Panc1 (cell line): ENCODE results near the gene NCOA3. TPM values are rescaled to one million over a fixed set of nuclear protein-coding genes. Genes with fewer than 3 reads are reported as not detected.
A peak's percentile ranks its signal among the peaks of the same experiment; 100 is the strongest.

Source experiments
- ATAC-seq: fragments of 200-7000 bp; cut with Tn5 transposase; 2 replicates; pipeline ENCODE4 v1.9.1; 2020; ENCODE audit warnings: mild to moderate bottlenecking, moderate library complexity
- BruUV-seq: library from RNA; stranded (reverse); fragments of 400-500 nt; replicated peaks from 2 replicates; lab custom pipeline; 2021; lab: Mats Ljungman, UMichigan
- CTCF ChIA-PET: fragments of 300-600 bp; sonication (Branson Sonifier 250); formaldehyde crosslinking; loops from one replicate; lab custom pipeline; 2022; ENCODE audit warnings: antibody characterized with exemption; lab: Charles Lee
- POLR2A ChIA-PET: fragments of 300-600 bp; sonication (Branson Sonifier 250); formaldehyde crosslinking; loops from one replicate; lab custom pipeline; 2022; ENCODE audit warnings: antibody characterized with exemption; lab: Charles Lee
- DNase-seq: peaks from one replicate; pipeline ENCODE4 v3.0.0-alpha.2; 2010; ENCODE audit warnings: low read depth, low spot score
- H3K27ac ChIP-seq: 2 replicates; pipeline ENCODE4 v1.5.1; 2011; ENCODE audit warnings: mild to moderate bottlenecking, low read length, inconsistent platforms
- H3K27me3 ChIP-seq: fragments of 200-500 bp; sonication (Bioruptor generic); 2 replicates; pipeline ENCODE4 v1.6.0; 2014; ENCODE audit warnings: low read length, inconsistent platforms; ENCODE audit not compliant: control insufficient read depth, insufficient read depth
- H3K36me3 ChIP-seq: fragments of 200-500 bp; sonication (Bioruptor generic); 2 replicates; pipeline ENCODE4 v1.5.1; 2014; ENCODE audit warnings: inconsistent platforms, mild to moderate bottlenecking, low read length, moderate library complexity; ENCODE audit not compliant: control insufficient read depth, insufficient read depth
- H3K4me1 ChIP-seq: 2 replicates; pipeline ENCODE4 v1.5.1; 2011; ENCODE audit warnings: inconsistent platforms, mild to moderate bottlenecking, low read length, moderate library complexity; ENCODE audit not compliant: control insufficient read depth, insufficient read depth
- H3K4me3 ChIP-seq, 2 experiments: 2 replicates each; pipeline ENCODE4 v1.5.1; 2011 to 2012; ENCODE audit warnings: low read depth in 2 of 2, low read length in 2 of 2, mild to moderate bottlenecking in 2 of 2, inconsistent platforms in 1 of 2, moderate library complexity in 1 of 2
- H3K9me3 ChIP-seq: fragments of 200-500 bp; sonication (Bioruptor generic); 2 replicates; pipeline ENCODE4 v1.5.1; 2014; ENCODE audit warnings: low read depth, mild to moderate bottlenecking, inconsistent platforms, low read length, moderate library complexity; ENCODE audit not compliant: control insufficient read depth, insufficient read depth
- POLR2AphosphoS5 ChIP-seq: IDR thresholded peaks from 2 replicates; pipeline ENCODE4 v1.6.1; 2012; ENCODE audit warnings: mild to moderate bottlenecking, low read depth, low read length, moderate library complexity
- REST ChIP-seq, 2 experiments: IDR thresholded peaks; 2 replicates each; pipeline ENCODE4 v1.6.1; 2011 to 2012; ENCODE audit warnings: low read depth in 2 of 2, control low read depth in 1 of 2, low read length in 1 of 2, mild to moderate bottlenecking in 1 of 2, moderate library complexity in 1 of 2; ENCODE audit not compliant: insufficient read depth in 1 of 2
- SIN3A ChIP-seq: IDR thresholded peaks from 2 replicates; pipeline ENCODE4 v1.6.1; 2012; ENCODE audit warnings: low read depth, mild to moderate bottlenecking, low read length, moderate library complexity, borderline replicate concordance; ENCODE audit not compliant: insufficient read depth
- TCF7L2 ChIP-seq: IDR thresholded peaks from 2 replicates; pipeline ENCODE4 v1.6.1; 2011; ENCODE audit warnings: mild to moderate bottlenecking, low read depth, low read length, inconsistent platforms
- in situ Hi-C: cut with HindIII; loops from 2 replicates; pipeline ENCODE4 v1.10.0; 2016; ENCODE audit warnings: low sequenced_read_pairs, low pct_unique_long_range_greater_than_20kb
- intact Hi-C: fragments of 100-400 bp; cut with micrococcal nuclease; formaldehyde crosslinking; loops from one replicate; pipeline ENCODE4 v1.10.0; 2022; ENCODE audit not compliant: unreplicated experiment
- total RNA-seq: library from RNA; stranded (reverse); gene quantifications from one replicate; pipeline ENCODE4 v1.2.1, GENCODE V29; 2021; ENCODE audit not compliant: unreplicated experiment
- TF ChIP-seq, protein P1 (sequence below): fragments of 450-650 bp; IDR thresholded peaks from 2 replicates; pipeline ENCODE4 v1.5.1; 2017; ENCODE audit warnings: mild to moderate bottlenecking

Gene NCOA3
- total RNA-seq, 1 experiment from 2014 or later, result 47.7 TPM

DNA sequence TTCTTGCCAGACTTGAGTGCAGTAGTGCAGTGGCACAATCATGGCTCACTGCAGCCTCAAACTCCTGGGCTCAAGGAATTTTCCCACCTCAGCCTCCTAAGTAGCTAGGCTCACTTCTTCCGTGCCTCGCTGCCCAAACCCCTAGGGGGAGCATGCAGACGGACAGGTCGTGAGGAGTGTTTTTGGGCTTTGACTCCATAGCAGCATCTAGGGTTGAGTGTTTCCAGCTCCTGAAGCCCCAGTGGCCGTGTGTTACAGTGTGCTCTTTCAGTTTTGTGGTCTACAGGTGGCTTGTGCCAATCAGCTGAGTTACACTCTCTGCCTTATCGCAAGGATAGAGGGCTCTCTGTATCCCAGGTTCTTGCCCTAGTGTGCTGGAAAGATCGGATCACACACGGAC lies 33.4 kb downstream of the NCOA3 start:
- DNase-seq (no peak), ATAC-seq (peak; percentile 42; the same call in 1 of the 2 replicates)
- Histone ChIP-seq H3K27ac (no peak overlapping the region), H3K4me1 (peaks cover 4% of the 10 kb centered on the region), H3K27me3 (no peaks in the 10 kb centered on the region), H3K4me3 (no peak overlapping the region), H3K36me3 (no peaks in the 10 kb centered on the region), H3K9me3 (no peaks in the 10 kb centered on the region)
- POLR2A ChIA-PET, result no interaction called here
- in situ Hi-C loops (no loop called here), intact Hi-C loops (no loop called here)
- no TSS peak for BruUV-seq
- CTCF ChIA-PET, result no interaction called here
- TF ChIP-seq SIN3A, result no peak
- no peak for TF ChIP-seq POLR2AphosphoS5
- TF ChIP-seq, protein P1, sequence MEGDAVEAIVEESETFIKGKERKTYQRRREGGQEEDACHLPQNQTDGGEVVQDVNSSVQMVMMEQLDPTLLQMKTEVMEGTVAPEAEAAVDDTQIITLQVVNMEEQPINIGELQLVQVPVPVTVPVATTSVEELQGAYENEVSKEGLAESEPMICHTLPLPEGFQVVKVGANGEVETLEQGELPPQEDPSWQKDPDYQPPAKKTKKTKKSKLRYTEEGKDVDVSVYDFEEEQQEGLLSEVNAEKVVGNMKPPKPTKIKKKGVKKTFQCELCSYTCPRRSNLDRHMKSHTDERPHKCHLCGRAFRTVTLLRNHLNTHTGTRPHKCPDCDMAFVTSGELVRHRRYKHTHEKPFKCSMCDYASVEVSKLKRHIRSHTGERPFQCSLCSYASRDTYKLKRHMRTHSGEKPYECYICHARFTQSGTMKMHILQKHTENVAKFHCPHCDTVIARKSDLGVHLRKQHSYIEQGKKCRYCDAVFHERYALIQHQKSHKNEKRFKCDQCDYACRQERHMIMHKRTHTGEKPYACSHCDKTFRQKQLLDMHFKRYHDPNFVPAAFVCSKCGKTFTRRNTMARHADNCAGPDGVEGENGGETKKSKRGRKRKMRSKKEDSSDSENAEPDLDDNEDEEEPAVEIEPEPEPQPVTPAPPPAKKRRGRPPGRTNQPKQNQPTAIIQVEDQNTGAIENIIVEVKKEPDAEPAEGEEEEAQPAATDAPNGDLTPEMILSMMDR, result peak; percentile 63

DNA sequence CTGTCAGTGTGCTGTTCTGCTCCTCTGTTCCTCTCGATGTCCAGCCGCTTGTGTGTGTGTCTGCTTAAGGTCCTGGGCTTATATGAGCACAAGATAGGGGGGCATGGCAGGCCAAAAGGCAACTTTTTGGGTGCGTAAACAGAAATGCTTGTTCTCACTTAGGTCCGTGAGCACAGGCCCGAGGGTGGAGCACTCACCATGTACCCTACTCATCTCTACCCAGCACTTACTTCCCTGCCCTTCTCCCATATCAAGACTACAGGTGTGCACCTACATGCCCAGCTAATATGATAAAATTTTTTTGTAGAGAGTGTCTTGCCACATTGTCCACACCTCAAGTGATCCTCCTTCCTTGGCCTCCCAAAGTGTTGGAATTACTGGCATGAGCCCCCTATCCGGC lies 34.3 kb downstream of the NCOA3 start:
- no TSS peak for BruUV-seq
- intact Hi-C loops (no loop called here), in situ Hi-C loops (no loop called here)
- ATAC-seq, result no peak
- POLR2A ChIA-PET, result interaction anchor here (0.6 kb wide), 1 partner anchor 78 kb away, joined by 3 read pairs; no protein-coding TSS in a partner anchor
- Histone ChIP-seq H3K36me3 (no peaks in the 10 kb centered on the region), H3K4me1 (peaks cover 12% of the 10 kb centered on the region), H3K4me3 (no peak overlapping the region), H3K27me3 (no peaks in the 10 kb centered on the region), H3K27ac (no peak overlapping the region), H3K9me3 (no peaks in the 10 kb centered on the region)
- no peak for TF ChIP-seq TCF7L2
- no peak for TF ChIP-seq SIN3A
- TF ChIP-seq, protein P1, result no peak
- no peak for TF ChIP-seq POLR2AphosphoS5
- TF ChIP-seq REST (IDR thresholded peaks at IDR 0.05; ENCODE audit: insufficient read depth in 1 of 2, low read depth in 2 of 2, low read length in 1 of 2), result no peak
- CTCF ChIA-PET, result interaction anchor here (0.6 kb wide), 1 partner anchor 63 kb away, joined by 3 read pairs; no protein-coding TSS in a partner anchor
- no peak for DNase-seq
